ENCODE measurements around the gene VSIG8. TPM values are rescaled to one million over a fixed set of nuclear protein-coding genes. Genes with fewer than 3 reads are reported as not detected.

The VSIG8 gene
- total RNA-seq, 2 experiments from 2014 or later, result not detected

DNA sequence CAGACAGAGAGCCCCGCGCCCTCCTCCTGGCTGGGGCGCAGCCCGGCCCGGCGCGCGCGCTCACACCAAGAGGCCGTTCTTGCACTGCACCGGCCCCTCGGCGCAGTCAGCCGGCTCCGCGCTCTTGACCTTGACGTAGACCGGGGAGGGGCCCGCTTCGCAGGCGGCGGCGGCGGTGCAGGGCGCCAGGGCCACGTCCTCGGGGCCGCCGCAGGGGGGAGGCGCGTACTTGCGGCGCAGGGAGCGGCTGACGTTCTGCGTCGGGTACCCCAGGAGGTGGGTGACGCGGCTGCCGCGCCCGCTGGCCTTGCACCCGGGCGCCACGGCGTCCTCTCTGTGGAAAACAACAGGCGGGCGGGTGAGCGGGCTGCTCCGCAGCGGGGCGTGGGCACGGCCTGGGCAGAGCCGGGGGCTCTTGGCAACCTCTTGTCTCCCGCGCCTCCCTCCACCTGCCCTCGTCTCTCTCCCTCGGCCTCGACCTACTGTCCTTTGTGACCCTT lies 7.7 kb downstream of the VSIG8 start:
- ChIA-PET POLR2A (interaction anchor here (0.8 kb wide), 1 partner anchor 69 kb away, joined by 4 read pairs; no protein-coding TSS in a partner anchor), CTCF (no interaction called here)
- Mint-ChIP-seq H3K27ac (peak overlapping the region; percentile 88), H3K9me3 (no peaks in the 10 kb centered on the region), H3K36me3 (ENCODE audit: low read depth) (no peaks in the 10 kb centered on the region), H3K4me1 (ENCODE audit: low read depth) (peaks cover 20% of the 10 kb centered on the region), H3K27me3 (no peaks in the 10 kb centered on the region), H3K4me3 (peak overlapping the region; percentile 95)
- ATAC-seq (ENCODE audit: poor library complexity) (peak; percentile 96), DNase-seq (peak; percentile 55 to 87 (median 75))
- intact Hi-C loops (cut with DNase I, micrococcal nuclease), result loop anchor here (10.0 kb wide), 2 partner anchors 70 to 80 kb away; partner anchors contain the start of gene TAGLN2 (in 1 of the 2)
- peak overlapping the region; percentile 70 for H3K4me3 ChIP-seq (ENCODE audit: low read length)
- H3K4me1 ChIP-seq (ENCODE audit: insufficient read depth, low read length), result peaks cover 12% of the 10 kb centered on the region
- no peaks in the 10 kb centered on the region for H3K27me3 ChIP-seq (ENCODE audit: control insufficient read depth in 1 of 2, insufficient read depth in 2 of 2, low read length in 2 of 2)
- no peaks in the 10 kb centered on the region for H3K36me3 ChIP-seq (ENCODE audit: insufficient read depth, low read length)
- TF ChIP-seq, protein P1, sequence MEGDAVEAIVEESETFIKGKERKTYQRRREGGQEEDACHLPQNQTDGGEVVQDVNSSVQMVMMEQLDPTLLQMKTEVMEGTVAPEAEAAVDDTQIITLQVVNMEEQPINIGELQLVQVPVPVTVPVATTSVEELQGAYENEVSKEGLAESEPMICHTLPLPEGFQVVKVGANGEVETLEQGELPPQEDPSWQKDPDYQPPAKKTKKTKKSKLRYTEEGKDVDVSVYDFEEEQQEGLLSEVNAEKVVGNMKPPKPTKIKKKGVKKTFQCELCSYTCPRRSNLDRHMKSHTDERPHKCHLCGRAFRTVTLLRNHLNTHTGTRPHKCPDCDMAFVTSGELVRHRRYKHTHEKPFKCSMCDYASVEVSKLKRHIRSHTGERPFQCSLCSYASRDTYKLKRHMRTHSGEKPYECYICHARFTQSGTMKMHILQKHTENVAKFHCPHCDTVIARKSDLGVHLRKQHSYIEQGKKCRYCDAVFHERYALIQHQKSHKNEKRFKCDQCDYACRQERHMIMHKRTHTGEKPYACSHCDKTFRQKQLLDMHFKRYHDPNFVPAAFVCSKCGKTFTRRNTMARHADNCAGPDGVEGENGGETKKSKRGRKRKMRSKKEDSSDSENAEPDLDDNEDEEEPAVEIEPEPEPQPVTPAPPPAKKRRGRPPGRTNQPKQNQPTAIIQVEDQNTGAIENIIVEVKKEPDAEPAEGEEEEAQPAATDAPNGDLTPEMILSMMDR (IDR thresholded peaks at IDR 0.05), result no peak
- peak overlapping the region in 1 of 2 donors; percentile 46 for H3K27ac ChIP-seq (ENCODE audit: low read depth in 1 of 2, low read length in 2 of 2)
- no peaks in the 10 kb centered on the region for H3K9me3 ChIP-seq (ENCODE audit: control insufficient read depth in 1 of 2, insufficient read depth in 1 of 2, low read length in 2 of 2)

GRCh38 chr1:159854116-159854692 lies 8.3 kb downstream of the VSIG8 start:
- ChIA-PET CTCF (no interaction called here), POLR2A (interaction anchor here (1.8 kb wide), 1 partner anchor 70 kb away, joined by 15 read pairs; the partner anchor contains the start of gene TAGLN2)
- no peaks in the 10 kb centered on the region for H3K36me3 ChIP-seq (ENCODE audit: insufficient read depth, low read length)
- peaks cover 20% of the 10 kb centered on the region for H3K4me1 Mint-ChIP-seq (ENCODE audit: low read depth)
- H3K4me3 Mint-ChIP-seq, result peak overlapping the region; percentile 81
- DNase-seq (peak in 9 of 14 experiments; percentile 2 to 38 (median 11)), ATAC-seq (ENCODE audit: poor library complexity) (peak; percentile 5)
- peak overlapping the region; percentile 87 for H3K27ac Mint-ChIP-seq
- H3K4me3 ChIP-seq (ENCODE audit: low read length), result peak overlapping the region; percentile 70
- H3K27me3 ChIP-seq (ENCODE audit: control insufficient read depth in 1 of 2, insufficient read depth in 2 of 2, low read length in 2 of 2), result no peaks in the 10 kb centered on the region
- no peaks in the 10 kb centered on the region for H3K9me3 Mint-ChIP-seq
- no peaks in the 10 kb centered on the region for H3K9me3 ChIP-seq (ENCODE audit: control insufficient read depth in 1 of 2, insufficient read depth in 1 of 2, low read length in 2 of 2)
- intact Hi-C loops (cut with DNase I, micrococcal nuclease), result loop anchor here (10.0 kb wide), 2 partner anchors 71 to 81 kb away; partner anchors contain the start of gene TAGLN2 (in 1 of the 2)
- no peaks in the 10 kb centered on the region for H3K36me3 Mint-ChIP-seq (ENCODE audit: low read depth)
- peak overlapping the region in 1 of 2 donors; percentile 46 for H3K27ac ChIP-seq (ENCODE audit: low read depth in 1 of 2, low read length in 2 of 2)
- no peaks in the 10 kb centered on the region for H3K27me3 Mint-ChIP-seq
- TF ChIP-seq, protein P1 (IDR thresholded peaks at IDR 0.05), result no peak
- H3K4me1 ChIP-seq (ENCODE audit: insufficient read depth, low read length), result peaks cover 12% of the 10 kb centered on the region

- ATAC-seq (ENCODE audit: poor library complexity) (no peak), DNase-seq (peak in 2 of 14 experiments; percentile 19 to 28)
- intact Hi-C loops (cut with DNase I, micrococcal nuclease), result loop anchor here (2.0 to 10.0 kb wide), 3 partner anchors 71 to 81 kb away; partner anchors contain the start of gene TAGLN2 (in 1 of the 2)
- Mint-ChIP-seq H3K4me3 (peak overlapping the region; percentile 81), H3K9me3 (no peaks in the 10 kb centered on the region), H3K36me3 (ENCODE audit: low read depth) (no peaks in the 10 kb centered on the region), H3K4me1 (ENCODE audit: low read depth) (peaks cover 20% of the 10 kb centered on the region), H3K27me3 (no peaks in the 10 kb centered on the region), H3K27ac (peak overlapping the region; percentile 87)
- Histone ChIP-seq H3K4me3 (ENCODE audit: low read length) (peak overlapping the region; percentile 70), H3K9me3 (ENCODE audit: control insufficient read depth in 1 of 2, insufficient read depth in 1 of 2, low read length in 2 of 2) (no peaks in the 10 kb centered on the region), H3K4me1 (ENCODE audit: insufficient read depth, low read length) (peaks cover 12% of the 10 kb centered on the region), H3K27ac (ENCODE audit: low read depth in 1 of 2, low read length in 2 of 2) (no peak overlapping the region), H3K36me3 (ENCODE audit: insufficient read depth, low read length) (no peaks in the 10 kb centered on the region), H3K27me3 (ENCODE audit: control insufficient read depth in 1 of 2, insufficient read depth in 2 of 2, low read length in 2 of 2) (no peaks in the 10 kb centered on the region)
- TF ChIP-seq, protein P1 (IDR thresholded peaks at IDR 0.05), result no peak
- ChIA-PET POLR2A (interaction anchor here (1.8 kb wide), 1 partner anchor 71 kb away, joined by 15 read pairs; the partner anchor contains the start of gene TAGLN2), CTCF (interaction anchor here (1.3 kb wide), 1 partner anchor 73 kb away, joined by 3 read pairs; the partner anchor contains the start of gene DUSP23)
These were observed 8.9 kb downstream of the VSIG8 start for GRCh38 chr1:159853417-159854115.

Data from CD4-positive, alpha-beta T cell (primary cell).